Measurements from ENCODE around the gene AKR7A3. TPM values are rescaled to one million over a fixed set of nuclear protein-coding genes. Genes with fewer than 3 reads are reported as not detected.
"Not testable (repeated sequence)": the region's sequence is repeated elsewhere in the genome, so short reads cannot be mapped to it uniquely, and the experiment has no call there.

The AKR7A3 gene
- 0.14 TPM for total RNA-seq
- long read RNA-seq: 0 reads

GRCh38 chr1:19288324-19289241 is at the start of gene AKR7A3:
TSS of gene AKR7A3 (minus strand) at chr1:19288770. CDS start at chr1:19288709, 61 bp downstream.
- Histone ChIP-seq H3K4me1 (peaks cover 17% of the 10 kb centered on the region), H3K4me3 (peak within 1 kb of the TSS; percentile 62)
- intact Hi-C loops (cut with micrococcal nuclease); H3K9me3 ChIP-seq (replicated peaks); H3K27ac ChIP-seq (replicated peaks); H3K27me3 ChIP-seq (ENCODE audit: low read depth); H3K36me3 ChIP-seq: not testable (repeated sequence)
- DNase-seq: peak; percentile 41

GRCh38 chr1:19338323-19338762 is 49.8 kb upstream of the AKR7A3 start:
- Histone ChIP-seq H3K4me1 (peaks cover 12% of the 10 kb centered on the region), H3K27me3 (ENCODE audit: low read depth) (no peaks in the 10 kb centered on the region), H3K4me3 (no peak overlapping the region), H3K27ac (replicated peaks) (no peak overlapping the region), H3K9me3 (replicated peaks) (no peaks in the 10 kb centered on the region), H3K36me3 (peaks cover 44% of the 10 kb centered on the region)
- TF ChIP-seq CTCF (IDR thresholded peaks at IDR 0.05; ENCODE audit: borderline replicate concordance): no peak
- no peak for DNase-seq
- intact Hi-C loops (cut with micrococcal nuclease): no loop called here

GRCh38 chr1:19337289-19337688 is 48.7 kb upstream of the AKR7A3 start:
- Histone ChIP-seq H3K4me3 (no peak overlapping the region), H3K4me1 (peaks cover 9% of the 10 kb centered on the region), H3K27me3 (ENCODE audit: low read depth) (no peaks in the 10 kb centered on the region), H3K27ac (replicated peaks) (no peak overlapping the region), H3K36me3 (peaks cover 33% of the 10 kb centered on the region), H3K9me3 (replicated peaks) (no peaks in the 10 kb centered on the region)
- no peak for TF ChIP-seq CTCF (IDR thresholded peaks at IDR 0.05; ENCODE audit: borderline replicate concordance)
- intact Hi-C loops (cut with micrococcal nuclease): no loop called here
- DNase-seq: no peak

GRCh38 chr1:19336543-19336942 is 48.0 kb upstream of the AKR7A3 start:
- no peak overlapping the region for H3K4me3 ChIP-seq
- no peaks in the 10 kb centered on the region for H3K27me3 ChIP-seq (ENCODE audit: low read depth)
- intact Hi-C loops (cut with micrococcal nuclease): no loop called here
- H3K9me3 ChIP-seq (replicated peaks): no peaks in the 10 kb centered on the region
- peaks cover 5% of the 10 kb centered on the region for H3K4me1 ChIP-seq
- TF ChIP-seq CTCF (IDR thresholded peaks at IDR 0.05; ENCODE audit: borderline replicate concordance): no peak
- DNase-seq: no peak
- H3K36me3 ChIP-seq: peaks cover 26% of the 10 kb centered on the region
- no peak overlapping the region for H3K27ac ChIP-seq (replicated peaks)

- no peaks in the 10 kb centered on the region for H3K4me1 ChIP-seq
- H3K36me3 ChIP-seq: peaks cover 13% of the 10 kb centered on the region
- TF ChIP-seq CTCF (IDR thresholded peaks at IDR 0.05; ENCODE audit: borderline replicate concordance): no peak
- H3K27ac ChIP-seq (replicated peaks): no peak overlapping the region
- no peak for DNase-seq
- intact Hi-C loops (cut with micrococcal nuclease): no loop called here
- H3K4me3 ChIP-seq: no peak overlapping the region
- H3K27me3 ChIP-seq (ENCODE audit: low read depth): no peaks in the 10 kb centered on the region
- H3K9me3 ChIP-seq (replicated peaks): no peaks in the 10 kb centered on the region
Measured at GRCh38 chr1:19333587-19334354, 45.2 kb upstream of the AKR7A3 start.
